GM21360 (cell line): ENCODE data around the gene SOX5.

Experiments used
- ATAC-seq: cut with Tn5 transposase; IDR thresholded peaks from one replicate; pipeline ENCODE4 v1.9.1; 2021; ENCODE audit warnings: mild to moderate bottlenecking, moderate library complexity; ENCODE audit not compliant: unreplicated experiment

The SOX5 gene

DNA sequence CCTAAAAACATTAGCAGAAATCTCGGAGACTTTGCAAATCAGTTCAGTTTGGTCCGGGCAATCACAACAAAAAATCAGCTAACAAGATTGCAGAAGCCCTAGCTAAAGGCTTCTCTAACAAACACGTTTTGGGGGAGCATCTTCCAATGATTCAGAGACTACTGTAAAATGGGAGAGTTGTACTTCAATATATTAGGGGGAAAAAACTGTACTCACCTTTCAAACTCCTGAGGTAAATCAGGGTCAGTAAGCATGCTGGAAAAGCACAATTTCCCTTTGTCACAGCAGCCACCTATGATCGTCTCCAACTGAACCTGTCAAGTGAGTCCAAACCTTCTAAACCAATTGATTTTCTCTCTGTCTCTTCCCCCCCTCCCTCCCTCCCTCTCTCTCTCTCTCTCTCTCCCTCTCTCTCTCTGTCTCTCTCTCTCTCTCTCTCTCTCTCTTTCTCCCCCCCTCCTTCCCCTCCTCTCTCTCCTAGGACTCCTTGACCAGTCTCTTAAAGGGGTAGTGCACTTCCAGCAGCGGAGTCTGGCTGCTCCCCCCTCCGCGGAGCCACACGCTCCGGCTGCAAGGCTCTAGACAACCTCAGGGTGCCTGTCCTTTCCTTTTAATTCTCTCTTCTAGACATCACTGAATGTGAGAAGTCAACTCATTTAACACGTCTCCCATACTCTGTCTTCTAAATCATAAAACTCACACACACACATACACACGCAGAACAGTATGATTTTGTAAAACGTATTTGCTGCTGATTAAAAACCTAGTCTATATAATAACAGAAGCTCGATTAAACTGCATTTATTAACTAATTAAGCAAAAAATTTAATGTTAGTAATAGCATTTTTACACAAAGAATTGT, at the start of gene SOX5:
Gene SOX5 (minus strand): TSS at position 323 of the 862 bp plus-strand sequence. CDS start 69 bp downstream, at position 254.
- no peak for ATAC-seq

DNA sequence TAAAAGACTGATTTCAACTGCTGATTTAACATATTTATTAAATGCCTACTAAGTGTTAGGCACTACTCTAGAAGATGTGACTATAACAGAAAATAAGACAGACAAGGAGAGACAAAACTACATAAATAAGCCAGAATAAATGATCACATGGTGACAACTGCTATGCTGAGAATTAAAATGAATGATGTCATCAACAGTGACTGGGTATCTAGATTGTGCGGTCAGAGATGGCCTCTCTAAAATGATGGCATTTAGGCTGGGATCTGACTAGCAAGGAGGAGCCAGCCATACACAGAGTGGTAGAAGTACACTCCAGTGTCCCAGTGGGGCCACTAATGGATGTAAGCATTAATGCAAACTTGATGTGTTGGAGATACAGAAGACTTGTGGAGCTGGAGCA, 37.6 kb upstream of the SOX5 start:
- no peak for ATAC-seq

DNA sequence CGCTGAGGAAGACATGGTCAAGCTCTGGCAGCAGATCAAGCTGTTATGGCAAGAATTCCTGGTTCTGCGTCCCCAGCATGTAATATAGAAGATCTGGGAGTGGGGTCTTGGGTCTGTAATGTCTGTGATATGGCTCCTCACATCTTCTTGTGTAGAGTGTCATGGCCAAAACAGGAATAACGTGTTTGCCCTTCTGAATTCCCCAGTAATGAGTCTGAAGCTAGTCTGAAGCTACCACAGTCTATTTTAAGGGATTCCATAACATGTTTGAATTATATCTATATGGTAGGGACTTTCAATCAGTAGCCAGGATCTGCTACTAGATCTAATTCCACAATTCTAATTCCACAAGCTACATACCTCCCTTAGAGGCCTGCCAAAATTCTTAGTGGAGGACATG, 31.4 kb upstream of the SOX5 start:
- ATAC-seq = no peak

DNA sequence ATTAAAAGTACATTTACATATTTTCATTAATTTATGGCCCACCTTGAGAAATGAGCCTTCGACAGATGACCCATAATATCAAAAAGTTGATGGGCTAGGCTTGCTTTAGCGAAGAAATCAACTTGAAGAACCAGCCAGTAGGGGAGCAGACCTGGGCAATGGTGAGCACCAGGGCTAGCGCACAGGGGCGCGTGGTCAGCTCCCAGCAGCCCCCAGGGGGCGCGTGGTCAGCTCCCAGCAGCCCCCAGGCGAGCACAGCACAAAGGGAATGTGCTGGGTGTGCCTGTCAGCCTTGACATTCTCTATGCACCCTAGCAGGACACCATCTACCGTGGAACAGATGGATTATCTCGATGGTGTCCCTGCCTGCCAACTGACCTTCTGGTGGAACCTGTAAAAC, 15.3 kb upstream of the SOX5 start:
- no peak for ATAC-seq

DNA sequence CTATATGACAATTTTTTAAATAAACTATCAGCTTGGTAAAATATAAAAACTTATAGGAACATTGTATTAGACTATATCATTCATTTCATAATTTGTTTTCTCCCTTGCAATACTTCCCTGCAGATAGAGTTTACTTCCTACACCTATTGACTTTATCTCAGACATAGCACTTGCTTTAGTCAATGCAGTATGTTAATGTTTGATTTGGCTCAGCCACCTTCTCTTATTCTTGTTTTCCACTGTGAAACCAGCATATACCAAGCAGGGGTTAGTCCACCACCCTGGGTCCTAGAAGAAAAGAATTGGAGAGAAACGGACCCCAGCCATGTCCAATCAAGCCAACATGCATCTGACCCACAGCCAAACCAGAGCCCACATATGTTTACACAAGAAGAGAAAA, 10.4 kb upstream of the SOX5 start:
- no peak for ATAC-seq

DNA sequence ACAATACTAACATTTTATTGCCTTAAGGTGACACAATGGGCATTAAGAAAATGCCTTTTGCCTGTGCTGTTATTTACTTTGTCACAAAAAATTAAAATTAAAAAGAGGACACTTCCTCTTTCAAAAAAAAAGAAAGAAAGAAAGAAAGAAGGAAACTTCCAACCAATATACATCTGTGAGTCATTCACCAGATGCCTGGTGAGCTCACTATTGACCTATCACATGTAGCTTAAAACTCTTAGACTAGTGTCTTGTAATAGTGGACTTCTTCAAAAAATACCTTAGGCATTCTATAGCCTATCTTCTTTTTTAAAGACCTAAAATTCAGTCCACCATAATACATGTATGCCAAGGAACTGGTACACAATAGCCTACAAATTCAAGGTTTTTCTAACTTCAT, 4.9 kb upstream of the SOX5 start:
- ATAC-seq = no peak

DNA sequence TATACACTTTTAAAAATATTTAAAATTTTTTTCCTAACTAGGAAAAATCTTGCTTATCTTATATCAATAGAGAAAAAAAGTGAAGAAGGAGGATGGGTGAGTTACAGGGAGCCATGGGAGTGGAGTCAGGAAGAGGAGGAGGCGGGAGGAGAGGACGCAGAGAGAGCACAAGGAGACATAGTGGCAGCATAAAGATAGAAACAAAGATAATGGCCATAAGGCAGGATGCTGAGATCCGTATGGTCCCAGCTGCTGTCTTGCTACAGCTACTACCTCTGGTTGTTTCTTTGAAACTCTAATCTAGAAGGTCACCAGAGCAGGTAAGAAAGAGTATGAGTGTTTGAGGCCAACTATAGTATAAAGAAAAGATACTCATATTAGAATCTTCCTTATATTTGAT, 2.6 kb upstream of the SOX5 start:
- no peak for ATAC-seq

DNA sequence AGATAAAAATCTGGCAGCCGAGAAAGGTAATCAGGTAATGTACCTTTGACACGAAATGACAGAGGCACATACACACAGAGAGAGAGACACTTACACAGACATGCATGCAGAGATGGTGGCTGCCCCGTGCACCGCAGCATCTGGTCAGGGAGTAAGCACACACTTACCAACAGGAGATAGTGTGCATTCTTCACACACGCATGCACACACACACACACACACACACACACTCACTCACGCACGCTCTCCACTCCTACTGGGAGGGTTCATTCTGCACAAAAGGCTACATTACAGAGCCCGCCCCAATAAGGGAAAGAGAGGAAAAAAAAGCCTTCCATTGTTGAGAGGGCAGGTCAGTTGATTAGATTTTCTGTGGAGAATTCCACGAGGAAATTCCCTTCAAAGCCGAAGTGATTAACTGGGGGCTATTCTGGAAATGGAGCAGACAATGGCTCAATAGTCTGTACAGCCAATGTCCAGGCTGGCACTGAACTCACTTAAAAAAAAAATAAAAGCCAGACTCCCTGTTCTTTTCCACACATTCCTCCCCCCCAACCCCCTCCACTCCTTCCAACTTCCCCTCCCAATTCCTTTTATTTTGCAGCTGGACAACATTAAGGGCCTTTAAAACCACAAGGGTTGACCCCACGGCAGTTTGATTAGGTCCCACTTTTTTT, 1.4 kb upstream of the SOX5 start:
- ATAC-seq = no peak

DNA sequence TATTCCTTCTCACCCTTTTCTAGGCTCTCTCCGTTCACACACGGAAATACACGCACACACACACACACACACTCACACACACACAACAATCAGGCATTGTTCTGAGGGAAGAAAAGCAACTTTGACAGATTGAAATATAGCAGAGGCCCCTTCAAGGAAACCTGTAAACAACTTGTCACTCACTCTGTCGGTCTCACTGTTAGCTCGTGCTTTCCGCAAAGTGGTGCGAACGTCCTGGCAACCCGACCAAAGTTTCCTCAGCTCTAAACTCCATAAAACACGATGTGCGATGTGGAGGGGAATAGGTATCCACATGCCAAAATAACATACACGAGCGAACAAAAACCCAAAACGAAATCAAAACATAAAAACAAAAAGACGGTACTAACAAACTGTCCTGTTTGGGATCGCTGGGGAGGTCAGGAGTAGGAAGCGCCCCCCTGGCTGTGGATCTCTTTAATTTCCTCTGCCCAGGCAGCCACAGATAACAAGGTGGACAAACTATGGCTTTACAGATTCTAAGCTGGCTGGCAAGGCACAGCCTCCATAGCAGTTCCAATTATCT, 822 bp upstream of the SOX5 start:
- no peak for ATAC-seq

DNA sequence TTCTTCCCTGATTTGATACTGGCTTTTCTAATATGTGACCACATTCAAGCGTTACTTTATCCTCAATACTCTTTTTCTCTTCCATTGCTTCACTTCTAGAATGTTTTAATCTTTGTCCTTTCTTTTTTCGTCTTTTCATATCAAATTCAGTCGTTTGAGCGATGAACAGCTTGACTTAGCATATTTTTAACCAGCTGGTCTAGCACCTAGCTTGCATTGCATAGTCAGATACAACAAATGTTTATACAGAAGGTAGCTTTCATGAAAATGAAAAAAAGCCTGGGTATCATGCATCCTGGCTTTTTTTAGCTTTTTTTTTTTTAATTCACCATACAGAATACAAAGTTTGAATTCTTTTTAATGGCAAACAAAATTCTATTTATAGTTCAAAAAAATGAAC, 1.2 kb downstream of the SOX5 start:
- no peak for ATAC-seq

DNA sequence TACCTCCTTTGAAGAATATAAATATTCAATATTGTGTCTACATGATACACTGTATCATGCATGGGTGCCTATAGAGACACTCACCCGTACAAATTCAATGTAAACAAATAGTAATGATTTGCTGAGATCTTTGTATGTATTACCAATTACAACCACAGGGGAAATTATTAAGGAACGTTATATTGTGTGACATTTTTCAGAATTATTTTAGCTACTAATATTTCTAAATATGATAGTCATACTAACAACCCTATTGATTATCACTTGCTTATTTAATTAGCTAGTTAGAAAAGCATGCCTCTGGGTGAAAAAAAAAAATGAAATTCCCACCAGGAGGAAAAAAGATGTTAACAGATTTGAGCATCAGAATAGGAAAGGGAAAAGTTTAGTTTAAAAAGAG, 2.1 kb downstream of the SOX5 start:
- no peak for ATAC-seq

DNA sequence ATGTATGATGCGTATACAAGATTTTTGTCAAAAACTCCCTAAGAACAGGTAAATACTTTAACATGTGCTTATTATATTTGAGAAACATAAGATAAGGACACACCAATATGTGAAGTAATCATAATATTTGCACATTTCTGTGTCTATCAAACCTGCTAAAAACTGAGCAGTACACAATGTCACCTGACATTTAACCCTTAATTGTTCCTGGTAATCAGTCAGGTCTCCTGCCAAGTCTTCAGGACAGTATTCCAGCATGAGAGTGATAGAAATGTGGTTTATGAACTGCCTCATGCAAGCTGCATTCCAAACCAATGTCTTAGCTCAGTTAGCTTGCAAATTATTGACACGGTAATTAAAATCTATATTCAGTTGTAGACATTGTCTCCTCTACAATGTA, 4.2 kb downstream of the SOX5 start:
- no peak for ATAC-seq

DNA sequence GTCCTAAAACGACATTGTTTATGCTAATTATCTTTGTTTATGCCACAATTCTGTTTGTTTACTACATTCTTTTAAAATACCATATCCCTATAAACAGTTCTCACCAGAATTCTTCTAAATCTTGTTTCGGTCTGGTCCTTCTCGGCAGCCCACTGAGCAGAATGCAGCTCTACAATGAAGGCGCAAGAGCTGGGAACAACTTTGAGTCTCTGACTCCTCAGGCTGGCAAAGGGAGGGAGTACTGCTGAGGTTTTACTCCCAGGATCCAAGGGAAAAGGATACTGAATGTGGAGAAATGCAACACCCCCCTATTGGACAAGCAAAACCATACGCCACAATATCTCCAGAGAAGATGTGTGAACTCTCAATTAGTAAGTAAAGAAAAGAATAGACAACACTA, 5.4 kb downstream of the SOX5 start:
- no peak for ATAC-seq

DNA sequence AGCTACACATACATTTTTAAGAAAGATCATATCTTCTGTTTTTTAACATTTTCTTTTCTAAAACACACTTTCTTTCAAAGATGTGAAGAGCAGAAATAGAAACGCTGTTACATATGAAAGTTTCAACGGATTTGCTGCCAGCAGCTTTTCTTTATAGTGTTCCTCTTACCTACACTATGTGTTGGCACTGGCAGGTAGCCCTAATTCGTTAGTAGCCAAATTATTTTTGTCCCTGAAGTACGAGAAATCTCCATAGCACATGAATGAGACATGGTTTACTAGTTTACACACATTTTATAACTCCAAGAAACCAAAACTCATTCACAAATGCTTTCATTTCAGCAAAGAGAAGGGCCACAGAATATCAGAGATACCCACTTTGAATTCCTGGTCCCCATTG, 6.6 kb downstream of the SOX5 start:
- no peak for ATAC-seq

DNA sequence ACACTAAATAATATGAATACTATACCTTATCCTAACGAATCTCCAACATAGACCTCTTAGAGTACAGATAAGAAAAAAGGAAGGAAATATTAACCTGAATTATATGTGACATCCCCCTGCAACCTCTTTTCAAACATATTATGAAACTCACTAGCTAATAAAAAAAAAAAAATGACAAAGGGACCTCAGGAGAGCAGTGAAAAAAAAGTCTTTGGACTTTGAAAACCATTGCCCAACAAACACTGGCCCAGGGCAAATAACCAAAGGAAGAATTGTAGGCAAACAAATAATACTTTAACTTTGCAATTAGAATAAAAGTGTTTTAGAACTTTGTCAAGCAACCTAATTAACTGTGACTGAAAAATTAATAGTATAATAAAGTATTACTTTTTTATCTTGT, 7.7 kb downstream of the SOX5 start:
- ATAC-seq = no peak

DNA sequence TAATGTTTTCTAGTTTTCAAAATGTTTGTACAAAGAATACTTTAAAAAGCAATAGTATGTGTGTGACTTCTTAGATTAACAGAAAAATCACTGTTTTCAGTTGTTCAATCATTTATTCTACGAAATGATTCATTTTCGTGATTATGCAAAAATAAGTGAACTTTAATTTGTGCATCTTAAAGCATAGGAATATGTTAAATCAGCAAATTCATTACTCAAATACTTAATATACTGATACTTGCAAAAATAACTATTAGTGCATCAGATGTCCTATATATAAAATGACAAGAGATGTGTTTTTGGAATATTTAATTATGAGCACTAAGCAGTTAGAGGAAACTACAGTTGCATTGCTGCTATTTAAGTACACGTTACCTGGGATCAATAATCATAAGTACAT, 11.0 kb downstream of the SOX5 start:
- ATAC-seq = no peak

DNA sequence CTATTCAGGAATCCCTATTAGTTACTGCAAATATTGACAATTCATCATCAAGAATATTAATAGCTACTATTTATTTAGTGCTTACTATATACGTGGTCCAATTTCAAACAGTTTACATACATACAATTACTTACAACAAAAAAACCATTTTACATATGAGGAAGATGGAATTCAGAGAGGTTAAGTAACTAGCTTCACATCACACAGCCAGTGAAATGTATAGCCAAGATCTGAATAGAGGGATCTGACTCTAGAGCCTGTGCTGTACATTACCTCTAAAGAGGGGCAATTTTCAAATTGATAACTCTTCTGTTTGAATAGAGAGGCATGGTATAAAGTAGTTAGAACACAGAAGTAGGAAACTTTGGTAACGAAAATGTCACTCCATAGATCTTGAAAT, 18.3 kb downstream of the SOX5 start:
- no peak for ATAC-seq

DNA sequence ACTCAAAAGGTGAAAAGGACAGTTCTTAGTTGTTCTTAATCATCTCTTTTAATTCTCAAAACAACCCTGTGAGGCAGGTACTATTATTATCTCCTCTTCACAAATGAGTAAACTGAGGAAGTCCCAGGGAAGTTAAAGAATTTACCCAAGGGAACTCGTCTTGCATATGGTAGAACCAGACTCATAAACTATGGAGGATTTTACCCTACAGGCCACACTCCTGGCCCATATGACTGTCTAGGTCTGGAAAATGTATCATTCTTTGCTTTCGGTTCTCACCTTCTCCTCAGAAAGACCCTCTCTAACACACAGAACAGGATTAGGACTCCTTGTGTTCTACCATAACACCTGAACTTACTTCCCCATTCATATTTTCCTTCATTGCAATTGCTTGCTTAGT, 18.9 kb downstream of the SOX5 start:
- no peak for ATAC-seq

DNA sequence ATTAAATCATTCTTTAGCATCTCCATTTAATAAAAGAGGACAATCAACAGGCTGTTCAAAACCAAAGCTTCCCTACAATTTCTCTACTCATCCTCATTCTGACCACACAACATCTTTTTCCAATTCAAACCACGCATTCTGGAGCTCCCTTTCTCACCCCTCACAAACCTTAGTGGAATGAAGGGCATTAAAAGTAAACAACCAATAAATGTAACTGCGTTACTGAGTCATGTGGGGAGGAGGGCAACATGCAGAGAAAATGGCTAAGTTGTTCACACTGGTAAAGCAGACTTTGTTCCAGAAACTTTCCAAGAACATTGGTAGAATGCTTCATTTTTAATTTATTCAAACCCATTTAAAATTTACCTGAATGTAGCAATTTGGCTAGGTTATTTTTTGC, 19.6 kb downstream of the SOX5 start:
- ATAC-seq = no peak

DNA sequence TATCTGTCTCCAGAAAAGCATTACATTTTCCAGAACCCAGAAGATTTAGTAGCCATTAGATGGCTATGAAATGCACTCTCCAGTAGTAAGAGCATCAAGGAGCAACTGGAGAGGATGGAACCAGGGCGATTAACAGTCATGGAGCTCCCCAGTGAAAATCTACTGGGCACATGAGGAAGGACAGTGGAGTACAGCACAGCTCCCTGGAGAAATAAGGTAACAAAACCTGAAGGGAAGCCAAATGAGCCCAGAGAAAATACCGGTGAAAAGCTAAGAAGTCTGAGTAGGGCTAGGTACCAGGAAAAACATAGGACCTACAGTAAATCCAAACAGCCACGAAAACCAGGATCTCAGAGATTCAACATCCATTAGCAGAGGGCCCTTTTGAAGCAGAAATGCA, 21.6 kb downstream of the SOX5 start:
- ATAC-seq = no peak

DNA sequence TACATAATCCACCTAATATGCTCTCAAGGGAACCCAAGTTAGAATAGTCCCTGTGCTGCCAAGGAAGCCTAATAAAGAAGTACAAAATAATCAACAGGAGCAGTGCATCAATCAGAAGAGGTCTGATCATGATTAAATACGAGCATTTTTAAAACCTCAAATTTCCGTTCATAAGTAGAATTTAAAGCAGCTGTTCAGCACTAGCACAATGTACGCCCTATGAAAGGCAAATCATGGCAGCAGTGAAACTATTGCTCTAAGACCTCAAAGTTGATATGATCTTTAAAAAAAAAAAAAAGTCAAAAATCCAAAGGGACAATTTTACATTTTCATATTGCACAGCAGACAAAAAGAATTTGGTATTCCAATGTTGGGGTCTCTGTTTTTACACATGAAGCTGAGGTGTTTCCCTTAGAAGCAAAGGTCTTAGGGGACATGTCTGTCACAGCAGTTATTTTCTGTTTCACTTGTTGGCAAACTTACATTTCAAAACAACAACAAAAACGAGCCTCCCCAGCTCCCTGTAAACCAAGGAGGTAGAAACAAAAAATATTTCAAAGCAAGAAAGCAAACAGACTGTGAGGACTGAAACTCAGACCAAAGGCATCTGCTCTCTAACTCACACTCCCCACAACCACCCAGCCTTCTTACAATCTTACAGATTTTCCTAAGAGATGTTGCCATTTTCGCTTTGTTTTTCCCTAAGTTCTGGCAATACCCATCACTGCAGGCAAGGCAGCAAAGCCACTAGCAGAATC, 28.2 kb downstream of the SOX5 start:
- no peak for ATAC-seq

DNA sequence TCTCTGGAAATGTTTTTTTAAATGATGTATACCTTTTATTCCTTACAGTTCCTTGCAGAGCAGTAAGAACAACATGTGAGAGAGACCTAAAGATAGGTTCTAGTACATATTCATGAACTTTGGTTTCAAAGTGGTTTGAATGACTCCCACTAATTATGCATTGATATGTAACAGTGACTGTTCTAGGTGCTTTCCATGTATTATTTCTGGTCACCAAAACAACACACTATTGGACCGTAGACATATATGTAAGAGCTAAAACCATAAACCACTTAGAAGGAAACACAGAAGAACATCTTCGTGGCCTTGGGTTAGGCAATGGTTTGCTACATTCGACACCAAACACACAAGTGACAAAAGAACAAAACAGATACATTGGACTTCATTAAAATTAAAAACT, 37.9 kb downstream of the SOX5 start:
- ATAC-seq = no peak
